IMR-90 (cell line): ENCODE data around the gene MRPL52. TPM values are rescaled to one million over a fixed set of nuclear protein-coding genes. Genes with fewer than 3 reads are reported as not detected.

Source experiments
- BHLHE40 ChIP-seq: fragments of 150-350 bp; IDR thresholded peaks from 2 replicates; pipeline ENCODE4 v1.6.1; 2016; ENCODE audit warnings: mild to moderate bottlenecking, low read depth, low read length
- CHD1 ChIP-seq: IDR thresholded peaks from 2 replicates; pipeline ENCODE4 v1.6.1; 2012; ENCODE audit warnings: low read depth, low read length, improper control_type of control experiment
- ELK1 ChIP-seq: fragments of 150-350 bp; IDR thresholded peaks from 2 replicates; pipeline ENCODE4 v1.6.1; 2016; ENCODE audit warnings: low read depth, mild to moderate bottlenecking, low read length, moderate library complexity, borderline replicate concordance
- MXI1 ChIP-seq: IDR thresholded peaks from 2 replicates; pipeline ENCODE4 v1.6.1; 2012; ENCODE audit warnings: low read depth, mild to moderate bottlenecking, low read length, moderate library complexity, borderline replicate concordance
- POLR2A ChIP-seq: IDR thresholded peaks from 2 replicates; pipeline ENCODE4 v1.6.1; 2012; ENCODE audit warnings: mild to moderate bottlenecking, low read depth, low read length
- USF2 ChIP-seq: fragments of 150-350 bp; IDR thresholded peaks from 2 replicates; pipeline ENCODE4 v1.6.1; 2017; ENCODE audit warnings: mild to moderate bottlenecking, antibody characterized with exemption, low read length, low read depth
- polyA plus RNA-seq, 3 experiments: library from polyadenylated mRNA; depleted of rRNA; stranded (reverse); fragments of >200 nt; gene quantifications; 2 replicates each; pipeline ENCODE4 v1.2.3, GENCODE V29; 2012; ENCODE audit warnings: low replicate concordance in 1 of 3
- total RNA-seq: library from RNA; depleted of rRNA; stranded (reverse); fragments of >200 nt; gene quantifications from 2 replicates; pipeline ENCODE4 v1.2.3, GENCODE V29; 2012

Gene MRPL52
- total and polyA plus RNA-seq, 2 of the 4 experiments (the other 2 are of a cell fraction), result 33.1 to 51.4 TPM

- TF ChIP-seq ELK1 (no peak), BHLHE40 (no peak), MXI1 (peak; percentile 27; the same call in 1 of the 2 replicates), POLR2A (no peak), CHD1 (no peak), USF2 (no peak)
Observed at GRCh38 chr14:22872033-22872832, 42.5 kb downstream of the MRPL52 start (continued).
